ENCODE data around the gene KLHL30.
"Not testable (repeated sequence)": the region's sequence is repeated elsewhere in the genome, so short reads cannot be mapped to it uniquely, and the experiment has no call there.

The KLHL30 gene

DNA sequence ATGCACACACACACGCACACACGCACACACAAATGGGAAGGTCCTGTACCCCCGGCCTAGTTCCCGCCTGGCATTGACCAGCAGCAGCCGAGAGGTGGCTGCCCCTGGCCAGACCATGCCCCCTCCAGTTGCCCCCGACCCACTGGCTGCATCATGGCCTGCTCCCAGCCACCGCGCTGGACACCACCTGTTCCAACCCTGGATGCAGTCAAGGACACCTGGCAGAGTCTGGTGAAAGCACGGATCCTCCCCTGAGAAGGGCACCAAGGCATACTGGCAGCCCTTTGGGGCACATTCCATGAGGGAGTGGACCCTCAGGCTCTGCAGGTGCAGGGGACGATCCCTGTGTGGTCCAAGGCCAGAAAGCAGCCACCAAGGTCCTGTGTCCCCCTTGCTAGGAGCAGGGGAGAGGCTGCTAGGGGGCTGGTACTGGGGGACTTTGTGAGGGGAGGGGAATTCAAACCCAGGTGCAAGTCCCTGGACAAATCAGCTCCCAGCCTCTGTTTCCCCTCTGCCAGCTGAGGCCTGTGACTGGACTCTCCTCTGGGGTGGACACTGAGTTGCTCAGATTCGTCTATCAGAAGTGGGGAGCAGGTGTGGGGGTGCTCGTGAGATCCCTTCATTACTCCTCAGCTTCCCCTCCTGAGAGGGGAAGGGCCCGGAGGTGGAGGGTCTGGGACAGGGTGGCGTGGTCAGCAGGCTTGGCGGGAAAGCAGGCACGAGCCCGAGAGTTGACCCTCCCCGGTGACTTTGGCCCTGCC lies 34.8 kb upstream of the KLHL30 start:
- no peak for DNase-seq

DNA sequence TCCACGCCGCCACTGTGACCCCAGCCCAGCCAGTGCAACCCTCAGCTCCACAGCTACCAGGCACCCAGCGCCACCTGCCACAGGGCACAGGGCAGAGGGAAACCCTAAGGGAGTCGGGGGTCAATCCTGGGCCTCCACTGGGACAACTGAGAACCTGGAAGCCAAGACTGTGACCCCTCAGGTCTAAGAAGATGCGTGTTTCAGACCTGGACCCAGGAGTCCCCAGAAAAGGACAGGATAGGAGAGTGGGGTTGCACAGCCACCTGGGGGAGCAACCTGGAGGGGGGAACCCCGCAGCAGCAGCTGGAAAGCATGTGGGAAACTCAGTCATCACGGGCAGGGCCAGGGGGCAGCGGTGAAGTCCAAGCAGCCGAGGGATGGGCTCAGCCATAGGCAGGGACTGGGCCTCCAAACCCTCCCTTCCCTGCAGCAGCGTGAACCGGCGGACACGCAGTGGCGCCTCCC lies 34.2 kb upstream of the KLHL30 start:
- DNase-seq = no peak

DNA sequence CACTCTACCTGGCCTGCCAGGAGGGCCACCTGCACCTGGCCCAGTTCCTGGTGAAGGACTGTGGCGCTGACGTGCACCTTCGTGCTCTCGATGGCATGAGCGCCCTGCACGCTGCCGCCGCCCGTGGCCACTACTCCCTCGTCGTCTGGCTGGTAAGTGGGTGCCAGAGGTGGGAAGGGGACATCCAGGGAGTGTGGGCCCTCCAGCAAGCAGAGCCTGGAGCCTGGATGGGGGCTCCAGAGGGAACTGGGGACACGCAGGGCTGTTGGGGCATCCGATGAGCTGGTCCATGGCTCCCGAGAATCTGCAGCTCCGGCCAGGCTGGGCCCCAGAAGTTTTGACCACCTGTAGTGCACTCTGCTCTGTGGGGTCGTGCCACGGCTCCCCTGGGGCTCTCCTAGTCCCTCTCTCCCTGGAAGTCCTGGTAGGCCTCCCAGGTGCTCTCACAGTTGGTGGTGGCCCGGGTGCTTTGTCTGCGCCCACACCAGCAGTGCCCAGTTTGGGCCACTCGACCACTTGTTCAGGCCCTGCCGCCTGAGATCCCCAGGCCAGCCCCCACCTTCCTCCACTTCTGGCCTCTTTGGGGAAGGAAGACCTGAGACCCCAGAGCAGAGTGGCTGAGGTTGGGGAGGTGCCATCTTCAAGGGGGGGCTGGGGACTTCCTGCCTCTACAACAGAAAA lies 33.6 kb upstream of the KLHL30 start:
- DNase-seq = no peak

DNA sequence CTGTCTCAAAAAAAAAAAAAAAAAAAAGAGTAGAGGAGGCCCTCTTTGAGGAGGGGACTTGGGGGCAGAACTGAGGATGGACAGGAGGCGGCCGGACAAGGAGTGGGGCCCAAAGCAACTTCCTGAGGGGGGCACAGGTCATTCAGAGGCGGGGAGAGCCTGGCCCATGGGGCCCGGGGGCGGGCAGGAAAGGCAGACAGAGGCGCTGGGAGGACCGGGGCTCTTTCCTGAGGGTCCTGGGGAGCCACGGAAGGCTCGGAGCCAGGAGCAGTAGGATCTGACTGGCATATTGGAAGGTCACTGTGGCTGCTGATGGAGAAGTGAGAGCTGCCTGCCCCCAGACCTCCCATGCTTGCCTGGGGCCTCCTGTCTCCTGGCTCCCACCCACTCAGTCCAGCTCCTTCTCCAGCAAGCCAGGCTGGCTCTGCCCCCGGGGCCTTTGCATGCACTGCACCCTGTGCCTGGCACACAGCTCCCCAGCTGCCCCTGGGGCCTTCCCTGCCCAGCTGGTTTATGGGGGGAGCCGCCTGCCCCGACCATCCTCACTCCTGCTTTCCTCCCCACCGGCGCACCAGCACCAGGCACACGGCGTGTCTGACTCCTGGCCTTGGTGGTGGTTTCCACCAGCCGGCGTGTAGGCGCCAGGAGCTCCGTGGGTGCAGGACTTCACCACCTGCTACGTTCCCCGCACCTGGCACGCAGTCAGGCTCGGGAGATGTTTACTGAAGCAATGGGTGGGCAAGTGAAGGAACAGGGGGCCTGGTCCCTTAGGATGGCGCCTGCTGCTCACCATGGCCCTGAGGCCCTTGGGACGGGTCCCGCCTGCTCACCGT lies 32.7 kb upstream of the KLHL30 start:
- no peak for DNase-seq

DNA sequence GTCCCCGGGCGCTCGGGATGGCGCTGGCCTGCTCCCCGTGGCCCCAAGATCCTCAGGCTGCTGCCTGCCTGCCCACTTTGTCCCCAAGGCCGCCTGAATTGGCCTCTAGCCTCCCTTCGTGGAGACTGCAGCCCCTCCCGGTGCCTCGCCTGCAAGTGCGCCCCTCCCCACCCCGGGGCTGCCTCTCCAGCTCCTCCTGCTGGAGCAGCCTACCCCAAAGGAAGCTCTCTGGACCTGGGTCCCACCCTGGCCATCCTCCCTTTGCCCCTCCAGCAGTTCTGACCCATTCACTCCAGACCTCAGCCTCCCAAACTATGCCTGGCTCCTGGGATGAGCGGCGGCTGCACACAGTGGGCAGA lies 32.1 kb upstream of the KLHL30 start:
- no peak for DNase-seq

DNA sequence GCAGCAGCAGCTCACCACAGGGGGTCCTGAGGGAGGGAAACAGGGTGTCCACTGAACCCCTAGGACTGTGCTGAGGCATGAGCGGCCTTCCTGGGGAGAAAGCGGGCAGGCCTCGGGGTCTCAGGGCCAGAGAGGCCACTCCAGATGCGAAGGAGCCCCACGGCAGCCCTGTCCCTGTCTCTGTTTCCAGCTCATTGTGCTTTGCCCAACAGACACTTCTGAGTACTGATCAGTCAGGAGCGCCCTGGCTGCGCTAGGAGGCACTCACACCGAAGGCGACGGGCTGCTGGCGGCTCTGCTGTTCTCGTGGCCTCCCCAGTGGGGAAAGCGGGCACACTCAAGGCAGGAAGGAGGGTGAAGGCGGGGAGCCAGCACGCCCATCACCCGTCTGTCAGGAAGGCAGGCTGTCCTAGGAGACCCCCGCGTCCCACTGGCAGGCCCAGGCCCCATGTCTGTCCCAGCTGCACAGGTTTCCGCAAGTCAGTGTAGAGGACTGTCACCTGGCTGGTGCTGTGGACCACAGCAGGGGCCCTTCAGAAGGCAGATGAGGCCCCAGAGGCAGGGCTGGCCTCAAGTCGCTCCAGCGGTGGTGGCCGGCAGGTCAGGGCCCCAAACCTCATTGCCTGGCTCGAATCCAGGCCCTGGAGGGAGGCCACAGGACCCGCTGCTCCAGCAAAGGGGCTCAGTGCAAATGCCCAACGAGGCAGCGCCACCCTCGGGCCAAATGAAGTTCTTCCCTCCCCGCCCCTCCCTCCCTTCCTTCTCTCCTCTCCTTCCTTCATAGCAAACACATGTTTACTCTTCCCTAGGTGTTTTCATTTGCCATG lies 31.6 kb upstream of the KLHL30 start:
- no peak for DNase-seq

DNA sequence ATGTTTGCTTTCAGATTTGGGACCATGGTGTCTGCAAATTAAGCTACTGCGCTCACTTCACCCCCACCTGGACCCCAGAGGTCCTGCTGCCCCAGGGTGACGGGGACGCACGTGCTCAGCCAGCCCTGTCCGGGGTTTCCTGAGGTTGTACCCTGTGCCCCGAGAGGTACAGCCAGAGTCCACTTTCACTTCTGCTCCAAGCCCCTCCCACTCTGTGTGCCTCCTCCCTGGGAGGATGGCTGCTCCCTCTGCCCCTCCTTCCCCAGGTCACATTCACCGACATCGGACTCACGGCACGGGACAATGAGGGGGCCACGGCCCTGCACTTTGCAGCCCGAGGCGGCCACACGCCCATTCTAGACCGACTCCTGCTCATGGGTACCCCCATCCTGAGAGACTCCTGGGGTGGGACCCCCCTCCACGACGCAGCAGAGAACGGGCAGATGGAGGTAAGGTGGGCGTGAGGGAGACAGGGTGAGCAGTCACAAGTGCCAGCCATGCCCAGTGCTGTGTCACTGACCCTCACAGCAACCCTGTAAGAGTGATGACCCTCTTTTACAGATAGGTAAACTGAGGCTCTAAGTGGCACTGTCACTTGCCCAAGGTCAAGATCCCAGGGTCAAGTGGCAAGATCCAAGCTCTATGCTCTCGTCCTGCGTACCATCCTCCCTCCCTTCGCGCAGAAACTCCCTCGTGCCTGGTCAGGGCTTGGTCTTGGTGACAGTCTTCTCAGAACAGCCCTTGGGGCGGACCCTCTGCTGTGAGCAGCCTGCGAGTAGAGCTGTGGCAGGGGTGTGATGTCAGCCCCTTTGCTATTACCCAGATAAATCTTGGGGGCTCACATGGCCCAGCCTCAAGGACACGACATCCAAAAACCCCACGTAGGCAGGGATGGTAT lies 30.7 kb upstream of the KLHL30 start:
- DNase-seq = no peak

DNA sequence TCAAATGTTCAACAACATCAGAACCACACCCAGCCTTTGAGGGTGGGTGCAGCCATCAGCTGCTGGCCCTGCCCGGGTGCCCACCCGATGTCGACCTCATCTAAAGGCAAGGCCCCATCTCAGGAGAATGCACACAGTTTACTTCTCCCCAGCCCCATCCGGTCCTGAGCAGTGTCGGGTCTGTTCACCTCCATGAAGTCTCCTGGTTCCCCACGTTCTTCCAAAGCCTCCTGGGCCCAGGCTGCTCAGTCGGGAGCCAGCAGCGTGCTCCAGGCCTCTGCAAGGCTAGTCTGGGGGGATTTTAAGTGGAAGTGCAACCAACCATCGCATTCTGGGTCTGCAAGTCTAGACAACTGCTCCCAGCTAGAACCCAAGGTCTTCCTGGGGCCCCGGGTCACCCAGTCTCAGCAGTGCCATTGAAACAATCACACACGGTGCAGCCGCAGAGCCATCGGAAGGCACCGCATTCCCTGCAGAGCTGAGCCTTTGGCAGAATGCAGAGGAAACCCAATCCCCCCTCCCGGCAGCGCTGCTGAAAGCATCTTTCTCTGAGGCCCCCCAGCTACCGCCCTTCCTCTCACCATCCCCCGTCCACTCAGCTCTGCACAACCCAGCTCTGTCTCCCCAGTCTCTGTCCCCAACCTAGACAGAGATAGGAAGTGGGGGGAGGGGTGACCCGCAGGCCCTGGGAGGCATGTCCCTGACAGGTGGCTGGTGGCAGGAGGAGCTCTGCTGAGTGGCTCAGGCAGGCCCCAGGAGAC lies 29.9 kb upstream of the KLHL30 start:
- DNase-seq = no peak

DNA sequence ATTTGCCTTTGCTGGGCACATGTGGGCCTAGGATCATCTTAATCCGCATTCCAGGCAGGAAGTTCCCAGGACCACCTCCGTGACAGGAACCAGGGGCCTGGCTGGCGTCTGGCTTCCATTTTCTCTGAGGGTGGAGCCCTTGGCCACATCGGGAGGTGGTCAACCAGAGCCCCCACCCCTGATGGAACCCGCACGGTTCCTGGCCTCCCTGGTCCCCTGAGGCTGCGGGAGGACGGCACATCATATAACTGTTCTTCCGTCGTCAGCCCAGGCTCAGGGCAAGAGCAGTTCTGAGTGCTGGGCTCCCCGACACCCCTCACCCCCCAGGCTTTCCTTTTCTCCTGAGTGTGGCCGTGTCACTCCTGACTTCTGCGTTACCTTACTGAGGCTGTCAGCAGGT lies 24.9 kb upstream of the KLHL30 start:
- DNase-seq = no peak

DNA sequence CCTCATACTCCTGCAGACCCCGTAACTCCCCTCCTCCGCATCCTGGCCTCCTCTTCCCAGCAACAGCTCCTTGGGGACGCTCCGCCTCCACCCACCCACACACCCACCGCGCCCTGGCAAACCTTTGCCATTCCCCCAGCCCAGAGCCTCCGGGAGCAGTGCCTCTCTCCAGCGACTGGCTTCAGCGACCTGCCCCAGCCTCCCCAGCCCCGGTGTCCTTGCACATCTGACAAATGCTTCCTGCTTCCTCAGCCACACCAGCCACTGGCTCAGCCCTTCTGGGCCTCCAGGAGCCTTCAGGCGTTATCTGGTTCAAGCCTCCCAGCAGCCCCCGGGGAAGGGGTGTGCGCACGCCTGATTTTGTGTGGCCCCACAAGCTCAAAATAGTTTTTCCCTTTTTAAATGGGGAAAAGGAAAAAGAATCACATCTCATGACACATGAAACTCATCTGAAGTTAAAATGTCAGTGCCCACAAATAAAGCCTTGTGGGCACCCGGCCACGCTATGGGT lies 24.1 kb upstream of the KLHL30 start:
- DNase-seq = no peak

DNA sequence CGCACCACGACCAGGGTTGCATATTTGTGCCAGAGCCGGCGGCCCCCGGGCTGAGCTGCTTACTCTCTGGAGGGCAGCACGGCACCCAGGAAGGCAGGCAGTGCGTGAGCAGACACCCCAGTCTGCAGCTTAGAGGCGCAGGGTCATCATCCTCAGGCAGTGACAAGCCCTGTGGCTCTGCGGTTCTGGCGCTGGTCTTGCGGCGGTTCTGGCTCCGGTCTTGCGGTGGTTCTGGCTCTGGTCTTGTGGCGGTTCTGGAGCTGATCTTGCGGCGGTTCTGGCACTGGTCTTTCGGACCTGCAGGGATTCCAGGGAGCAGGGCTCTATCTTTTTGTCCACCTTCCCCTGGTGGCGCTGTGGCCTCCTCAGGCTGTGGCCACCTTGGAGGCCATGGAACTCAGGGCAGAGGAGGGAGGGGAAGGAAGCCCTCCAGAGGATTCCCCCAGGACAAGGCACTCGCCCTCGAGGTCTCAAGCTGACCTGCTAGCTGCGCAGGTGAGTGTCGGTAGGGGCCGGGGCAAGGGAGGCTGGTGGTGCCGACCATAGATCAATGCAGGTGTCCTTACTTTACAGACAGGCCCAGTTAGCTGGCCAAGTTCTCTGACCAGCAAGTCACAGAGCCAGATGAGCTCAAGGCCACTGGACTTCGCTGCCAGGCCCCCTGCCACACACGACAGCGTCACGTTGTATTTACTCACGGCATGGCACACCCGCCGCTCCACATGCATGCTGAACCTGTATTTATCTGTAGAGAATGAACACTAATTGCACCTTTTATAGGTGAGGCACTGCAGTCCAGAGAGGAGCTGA lies 23.4 kb upstream of the KLHL30 start:
- DNase-seq = no peak

DNA sequence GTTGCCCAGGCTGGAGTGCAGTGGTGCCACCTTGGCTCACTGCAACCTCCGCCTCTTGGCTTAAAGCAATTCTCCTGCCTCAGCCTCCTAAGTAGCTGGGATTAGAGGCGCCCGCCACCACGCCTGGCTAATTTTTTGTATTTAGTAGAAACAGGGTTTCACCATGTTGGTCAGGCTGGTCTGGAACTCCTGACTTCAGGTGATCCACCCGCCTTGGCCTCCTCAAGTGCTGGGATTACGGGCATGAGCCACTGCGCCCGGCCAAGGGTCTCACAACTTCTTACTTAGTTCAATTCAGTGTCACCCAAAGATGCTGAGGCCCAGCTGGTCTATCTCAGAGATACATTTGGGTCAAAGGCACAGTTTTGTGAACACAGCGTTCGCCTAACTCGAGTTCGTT lies 22.8 kb upstream of the KLHL30 start:
- not testable (repeated sequence) for DNase-seq

DNA sequence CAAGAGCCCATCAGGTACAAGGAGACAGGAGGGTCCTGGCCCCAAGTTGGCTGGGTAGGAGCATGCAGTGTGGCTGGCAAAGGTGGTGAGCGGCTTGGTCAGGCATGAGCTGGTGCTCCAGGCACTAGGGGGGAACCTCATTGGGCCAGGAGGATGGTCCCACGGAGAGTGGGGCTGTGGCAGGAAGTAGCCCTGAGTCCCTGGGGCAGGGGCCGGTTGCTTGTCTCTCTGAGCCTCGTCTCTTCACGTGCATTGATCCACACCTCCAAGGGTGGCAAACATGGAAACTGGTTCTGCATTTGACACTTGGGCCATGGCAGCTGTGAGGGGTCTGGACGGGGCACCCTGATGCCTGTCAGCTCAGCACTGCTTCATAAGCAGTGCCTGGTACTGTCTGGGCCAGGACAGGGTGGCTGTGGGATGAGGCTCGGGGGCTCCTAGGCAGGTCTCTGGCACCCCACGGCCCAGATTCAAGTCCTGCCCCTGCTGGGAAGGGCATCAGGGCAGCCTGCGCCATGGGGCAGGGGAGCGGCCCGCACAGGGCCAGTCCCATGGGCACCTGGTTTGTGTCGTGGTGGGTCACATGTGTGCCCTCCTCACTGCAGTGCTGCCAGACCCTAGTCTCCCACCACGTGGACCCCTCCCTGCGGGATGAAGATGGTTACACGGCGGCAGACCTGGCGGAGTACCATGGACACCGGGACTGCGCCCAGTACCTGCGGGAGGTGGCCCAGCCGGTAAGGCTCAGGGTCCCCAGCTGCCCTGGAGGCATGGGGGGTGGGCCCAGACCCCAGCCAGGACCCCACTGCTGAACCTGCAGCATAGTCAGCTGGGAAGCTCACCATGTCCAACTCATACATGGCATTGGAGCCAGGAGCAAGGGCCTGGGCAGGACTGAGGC lies 21.9 kb upstream of the KLHL30 start:
- no peak for DNase-seq

DNA sequence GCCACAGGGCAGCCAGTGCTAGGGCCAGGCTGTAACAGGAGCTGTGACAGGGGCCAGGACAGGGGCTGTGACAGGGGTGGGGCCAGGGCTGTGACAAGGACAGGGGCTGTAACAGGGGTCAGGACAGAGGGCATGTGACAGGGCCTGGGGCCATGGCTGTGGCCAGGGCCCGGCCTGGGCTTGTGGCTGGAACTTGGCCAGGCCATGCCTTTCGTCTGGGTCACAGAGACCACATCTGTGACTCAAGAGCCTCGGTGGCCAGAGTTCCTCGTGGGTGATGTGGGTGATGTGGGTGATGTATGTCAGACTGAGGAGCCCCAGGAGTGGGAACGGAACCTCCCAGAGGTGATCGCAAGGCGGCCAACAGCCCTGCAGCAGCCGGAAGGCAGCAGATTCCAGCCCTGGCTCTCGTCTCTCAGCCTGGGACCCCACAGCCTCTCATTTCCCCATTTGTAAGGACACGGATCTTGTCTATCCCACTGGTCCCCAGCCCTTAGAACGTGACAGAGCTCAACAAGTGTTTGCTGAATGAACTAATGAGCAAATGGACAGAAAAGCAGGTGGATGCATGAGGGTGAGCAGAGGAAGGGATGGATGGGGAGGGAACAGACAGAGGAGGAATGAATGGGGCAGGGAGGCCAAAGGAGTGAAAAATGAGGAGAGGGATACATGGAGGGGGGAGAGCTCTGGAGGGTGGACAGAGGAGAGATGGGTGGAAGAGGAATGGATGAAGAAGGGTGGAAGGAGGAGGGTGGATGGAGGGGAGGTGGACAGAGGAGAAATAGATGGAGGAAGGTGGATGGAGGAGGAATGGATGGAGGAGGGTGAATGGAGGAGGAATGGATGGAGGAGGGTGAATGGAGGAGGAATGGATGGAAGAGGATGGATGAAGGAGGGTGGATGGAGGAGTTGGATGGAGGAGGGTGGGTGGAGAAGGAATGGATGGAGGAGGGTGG lies 21.0 kb upstream of the KLHL30 start:
- no peak for DNase-seq

DNA sequence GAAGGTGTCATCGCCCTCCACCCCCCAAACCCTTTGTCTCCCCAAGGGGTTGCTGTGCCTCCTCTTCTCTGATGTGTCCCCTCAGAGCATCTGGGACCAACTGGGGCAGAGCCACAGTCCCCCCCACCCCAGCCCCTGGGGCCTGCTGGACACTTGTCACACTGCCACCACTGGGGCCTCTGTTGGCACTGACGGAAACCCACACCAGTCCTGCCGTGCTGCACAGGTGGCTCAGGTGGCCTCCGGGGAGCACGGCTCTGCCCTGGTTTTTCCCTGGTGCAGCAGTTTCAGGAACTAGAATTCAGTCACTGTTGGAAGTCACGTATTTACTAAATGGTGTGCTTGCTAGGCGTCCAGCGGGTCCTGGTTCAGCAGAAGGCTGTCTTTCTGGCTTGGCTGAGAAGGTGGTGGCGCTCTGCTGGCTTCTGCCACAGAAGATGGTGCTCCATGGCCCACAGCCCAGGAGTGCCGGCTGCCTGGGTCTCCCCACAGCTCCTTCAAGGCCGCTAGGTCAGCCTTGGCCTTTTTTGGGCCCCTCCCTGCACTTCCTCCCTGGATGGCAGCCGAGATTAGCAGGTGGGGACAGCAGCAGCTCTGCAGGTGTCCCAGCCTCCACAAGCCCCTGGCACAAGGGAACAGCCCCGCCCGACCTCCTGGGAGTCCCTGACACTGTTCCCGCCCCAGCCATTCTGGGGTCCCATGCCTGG lies 18.6 kb upstream of the KLHL30 start:
- DNase-seq = no peak

DNA sequence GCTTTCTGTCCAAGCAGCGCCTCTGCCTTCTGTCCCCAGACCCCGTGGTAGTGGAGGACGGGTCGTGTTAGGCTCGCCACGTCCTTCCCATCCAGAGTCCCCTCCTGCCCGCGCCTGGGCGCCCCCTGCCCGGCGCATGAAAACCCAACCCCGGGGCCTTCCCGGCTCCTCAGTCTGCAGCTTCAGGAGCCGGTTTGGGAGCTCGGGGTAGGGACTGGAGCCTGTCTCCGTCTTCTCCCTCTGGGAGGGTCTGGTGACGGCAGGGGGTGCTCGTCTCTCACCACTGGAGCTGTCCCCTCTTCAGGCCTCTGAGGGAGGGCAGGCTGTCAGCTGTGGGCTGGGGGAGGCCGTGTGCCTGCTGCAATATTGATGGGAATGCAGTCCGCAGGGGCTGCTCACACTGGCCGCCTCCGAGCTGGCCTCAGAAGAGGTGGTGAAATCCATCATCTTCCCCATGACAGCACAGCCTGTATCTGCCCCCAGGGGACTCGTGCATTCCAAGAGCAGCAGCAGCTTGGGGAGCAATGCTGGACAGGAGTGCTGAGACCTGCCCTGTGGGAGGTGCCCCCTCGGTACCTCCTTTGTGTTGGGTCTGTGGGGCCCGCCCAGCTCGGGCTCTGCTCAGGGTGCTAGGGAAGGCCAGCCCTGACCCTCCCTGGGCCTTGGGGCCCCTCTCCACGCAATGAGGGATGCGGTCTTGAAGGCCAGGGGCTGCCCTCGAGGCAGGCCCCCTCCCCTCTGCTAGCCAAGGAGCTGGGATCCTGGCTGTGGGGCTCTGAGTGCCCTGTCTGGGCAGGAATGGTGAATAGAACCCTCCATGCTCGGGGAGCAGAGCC lies 17.8 kb upstream of the KLHL30 start:
- no peak for DNase-seq
